Lower leg skin (tissue), 3 donors: ENCODE data around the gene THADA.

Experiments
- CTCF ChIP-seq, 3 donors: fragments of 450-650 bp; IDR thresholded peaks; one replicate each; pipeline ENCODE4 v1.5.1; 2016; ENCODE audit warnings: antibody characterized with exemption in 3 of 3, mild to moderate bottlenecking in 3 of 3, moderate library complexity in 2 of 3
- POLR2A ChIP-seq, 2 donors: fragments of 450-650 bp; IDR thresholded peaks; one replicate each; pipeline ENCODE4 v1.6.1; 2016 to 2017; ENCODE audit warnings: antibody characterized with exemption in 2 of 2, mild to moderate bottlenecking in 1 of 2, moderate library complexity in 1 of 2

DNA sequence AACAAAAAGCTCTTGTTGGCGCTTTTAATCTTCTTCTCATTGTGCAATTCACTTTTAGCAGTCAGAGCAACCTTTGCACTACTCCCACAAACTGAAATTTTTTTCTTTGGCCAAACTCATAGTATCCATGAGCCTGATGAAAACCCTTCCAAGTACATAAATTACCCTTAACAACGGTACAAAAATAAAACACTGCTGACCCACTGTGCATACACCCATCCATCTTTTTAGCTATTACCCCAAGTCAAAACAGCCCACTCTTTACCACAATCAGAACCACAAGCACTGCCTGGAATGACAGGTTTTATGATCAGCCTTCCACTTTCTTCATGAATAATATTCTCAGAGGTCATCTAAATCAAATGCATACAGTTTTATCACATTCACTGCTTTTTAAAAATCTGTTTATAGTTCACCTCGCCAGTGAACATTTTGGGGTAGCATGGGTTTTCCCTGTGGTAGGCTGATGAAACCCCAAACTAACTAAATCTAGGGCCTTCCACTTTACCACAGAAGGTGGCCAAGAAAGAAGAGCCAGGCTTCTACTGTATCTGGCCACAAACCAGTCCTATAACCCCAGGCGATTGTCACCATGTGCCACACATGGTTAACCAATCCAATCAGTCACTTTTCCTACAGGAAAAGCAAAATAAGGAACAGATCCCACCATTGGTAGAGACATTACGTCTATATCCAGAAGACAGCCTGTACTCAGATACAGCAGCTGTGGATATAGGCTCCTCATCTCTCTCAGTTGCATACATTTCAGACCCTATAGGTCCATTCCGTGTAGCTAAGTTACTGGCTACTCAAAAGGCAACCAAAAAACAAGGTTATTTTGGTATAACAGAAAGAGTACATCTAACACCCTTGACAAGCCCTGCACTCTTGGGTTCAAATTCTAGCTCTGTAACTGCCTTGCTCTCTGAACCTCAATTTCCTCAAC is 171.3 kb downstream of the THADA start:
- TF ChIP-seq CTCF (IDR thresholded peaks at IDR 0.05) (no peak), POLR2A (IDR thresholded peaks at IDR 0.05) (no peak)
